DMS153 (cell line): ENCODE measurements around the gene SAMD14.
"Not testable (repeated sequence)": the region's sequence is repeated elsewhere in the genome, so short reads cannot be mapped to it uniquely, and the experiment has no call there.

Experiments used
- DNase-seq: peaks from one replicate; lab custom pipeline; 2025; lab: John Stamatoyannopoulos, UW

SAMD14 gene

GRCh38 chr17:50074227-50074626 is 55.7 kb downstream of the SAMD14 start:
- no peak for DNase-seq

GRCh38 chr17:50072925-50073324 is 57.0 kb downstream of the SAMD14 start:
- DNase-seq: no peak

- DNase-seq: no peak
Measured at GRCh38 chr17:50072130-50072529, 57.8 kb downstream of the SAMD14 start.

GRCh38 chr17:50071692-50072091 is 58.3 kb downstream of the SAMD14 start:
- DNase-seq: no peak

GRCh38 chr17:50070908-50071680 is 58.9 kb downstream of the SAMD14 start:
- no peak for DNase-seq

- no peak for DNase-seq
Measured at GRCh38 chr17:50067996-50068395, 62.0 kb downstream of the SAMD14 start.

- no peak for DNase-seq
Measured at GRCh38 chr17:50066995-50067394, 63.0 kb downstream of the SAMD14 start.

GRCh38 chr17:50065056-50065455 is 64.9 kb downstream of the SAMD14 start:
- DNase-seq: no peak

- DNase-seq: no peak
Measured at GRCh38 chr17:50064253-50065001, 65.5 kb downstream of the SAMD14 start.

GRCh38 chr17:50063561-50064252 is 66.3 kb downstream of the SAMD14 start:
- DNase-seq: no peak

GRCh38 chr17:50062293-50063243 is 67.4 kb downstream of the SAMD14 start:
- peak; percentile 30 for DNase-seq

- DNase-seq: not testable (repeated sequence)
Measured at GRCh38 chr17:50061713-50062045, 68.3 kb downstream of the SAMD14 start.

- DNase-seq: no peak
Measured at GRCh38 chr17:50060951-50061712, 68.8 kb downstream of the SAMD14 start.
